ENCODE measurements around the gene KSR1. TPM values are rescaled to one million over a fixed set of nuclear protein-coding genes. Genes with fewer than 3 reads are reported as not detected.

KSR1 gene
- total RNA-seq, 1 donor: 15.5 TPM

DNA sequence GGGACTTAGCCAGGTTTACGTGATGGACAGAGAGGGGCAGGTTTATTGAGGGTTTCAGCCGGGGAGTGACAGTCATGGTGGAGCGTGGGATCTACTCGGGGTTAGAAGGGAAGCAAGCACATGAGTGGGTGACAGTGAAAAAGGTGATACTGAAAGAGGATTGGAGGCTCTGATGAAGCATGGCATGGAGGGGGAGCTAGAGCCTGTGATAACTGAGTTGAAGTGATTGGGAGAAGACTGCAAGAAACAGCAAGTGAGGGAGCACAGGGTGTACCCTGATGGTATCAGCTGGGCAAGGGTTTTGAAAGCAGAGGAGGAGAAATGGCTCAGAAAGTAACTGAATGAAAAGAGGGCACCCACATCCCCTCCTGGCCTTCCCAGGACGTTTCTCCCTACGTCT is 6.7 kb upstream of the KSR1 start:
- DNase-seq (ENCODE audit: low read depth): no peak
- no peak for TF ChIP-seq CTCF (IDR thresholded peaks at IDR 0.05; ENCODE audit: insufficient read depth, low read depth, low read length)
- H3K4me3 ChIP-seq (ENCODE audit: low read depth, low read length): no peak overlapping the region

GRCh38 chr17:27449988-27450387 is 6.3 kb upstream of the KSR1 start:
- no peak overlapping the region for H3K4me3 ChIP-seq (ENCODE audit: low read depth, low read length)
- DNase-seq (ENCODE audit: low read depth): no peak
- no peak for TF ChIP-seq CTCF (IDR thresholded peaks at IDR 0.05; ENCODE audit: insufficient read depth, low read depth, low read length)

- H3K4me3 ChIP-seq (ENCODE audit: low read depth, low read length): no peak overlapping the region
- no peak for DNase-seq (ENCODE audit: low read depth)
- no peak for TF ChIP-seq CTCF (IDR thresholded peaks at IDR 0.05; ENCODE audit: insufficient read depth, low read depth, low read length)
These were observed 5.8 kb upstream of the KSR1 start for GRCh38 chr17:27450416-27450815.

DNA sequence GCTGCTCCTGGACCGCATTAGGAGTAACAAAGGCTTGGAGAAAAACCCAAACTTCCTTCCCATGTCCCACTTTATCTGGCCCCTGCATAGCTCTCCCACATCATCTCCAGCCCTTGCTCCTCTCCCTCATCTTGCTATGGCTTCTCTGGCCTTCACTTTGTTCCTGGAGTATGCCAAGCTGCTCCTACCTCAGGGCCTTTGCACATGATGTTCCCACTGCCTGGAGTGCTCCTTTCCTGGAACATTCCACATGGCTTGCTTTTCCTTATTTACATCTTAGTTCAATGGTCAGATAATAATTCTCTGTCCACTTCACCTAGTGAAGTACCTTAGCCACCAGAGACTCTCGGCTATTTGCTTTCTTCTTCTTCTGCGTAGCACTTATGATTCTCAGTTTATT is 4.3 kb upstream of the KSR1 start:
- no peak overlapping the region for H3K4me3 ChIP-seq (ENCODE audit: low read depth, low read length)
- TF ChIP-seq CTCF (IDR thresholded peaks at IDR 0.05; ENCODE audit: insufficient read depth, low read depth, low read length): no peak
- DNase-seq (ENCODE audit: low read depth): no peak

DNA sequence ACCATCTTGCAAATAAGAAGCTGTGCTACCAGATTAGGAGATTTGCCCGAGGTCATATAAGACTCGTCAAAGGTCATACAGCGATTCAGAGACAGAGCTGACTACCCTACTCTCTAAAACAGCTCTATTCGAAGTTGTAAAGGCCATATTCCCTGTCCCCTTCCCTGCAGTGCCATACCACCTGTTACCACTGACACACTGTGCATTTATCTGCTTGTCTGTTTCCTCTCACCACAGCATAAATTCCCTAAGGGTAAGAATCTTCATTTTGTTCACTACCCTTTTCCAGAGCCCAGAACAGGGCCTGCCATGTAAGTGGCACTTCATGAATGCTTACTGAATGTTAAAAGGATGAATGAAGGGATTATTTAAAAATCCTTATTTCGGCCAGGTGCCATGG is 3.4 kb upstream of the KSR1 start:
- no peak overlapping the region for H3K4me3 ChIP-seq (ENCODE audit: low read depth, low read length)
- TF ChIP-seq CTCF (IDR thresholded peaks at IDR 0.05; ENCODE audit: insufficient read depth, low read depth, low read length): no peak
- peak; percentile 38 for DNase-seq (ENCODE audit: low read depth)

- no peak overlapping the region for H3K4me3 ChIP-seq (ENCODE audit: low read depth, low read length)
- no peak for TF ChIP-seq CTCF (IDR thresholded peaks at IDR 0.05; ENCODE audit: insufficient read depth, low read depth, low read length)
- peak; percentile 34 for DNase-seq (ENCODE audit: low read depth)
These were observed 2.8 kb upstream of the KSR1 start for GRCh38 chr17:27453471-27453870.

- TF ChIP-seq CTCF (IDR thresholded peaks at IDR 0.05; ENCODE audit: insufficient read depth, low read depth, low read length): no peak
- DNase-seq (ENCODE audit: low read depth): no peak
- no peak overlapping the region for H3K4me3 ChIP-seq (ENCODE audit: low read depth, low read length)
These were observed 2.2 kb upstream of the KSR1 start for GRCh38 chr17:27454089-27454488.

All from fibroblast of villous mesenchyme (primary cell).